RPMI7951 (cell line): ENCODE data around the gene IPO5. TPM values are rescaled to one million over a fixed set of nuclear protein-coding genes. Genes with fewer than 3 reads are reported as not detected.
"Not testable (repeated sequence)": the region's sequence is repeated elsewhere in the genome, so short reads cannot be mapped to it uniquely, and the experiment has no call there.

Experiments
- DNase-seq: peaks from one replicate; pipeline ENCODE4 v3.0.0-alpha.2; 2012; ENCODE audit warnings: low read depth
- total RNA-seq: library from RNA; depleted of rRNA; stranded (reverse); fragments of >200 nt; shearing (Covaris generic); gene quantifications from 2 replicates; pipeline ENCODE4 v1.2.3, GENCODE V29; 2014

IPO5 gene
- total RNA-seq, 1 experiment from 2014 or later = 93.8 TPM

GRCh38 chr13:98014766-98015165 lies 61.3 kb downstream of the IPO5 start:
- peak; percentile 56 for DNase-seq

GRCh38 chr13:98018293-98018692 lies 64.8 kb downstream of the IPO5 start:
- DNase-seq = no peak

- no peak for DNase-seq
Measured at GRCh38 chr13:98019186-98019585, 65.7 kb downstream of the IPO5 start.

GRCh38 chr13:98020271-98020670 lies 66.8 kb downstream of the IPO5 start:
- no peak for DNase-seq

DNA sequence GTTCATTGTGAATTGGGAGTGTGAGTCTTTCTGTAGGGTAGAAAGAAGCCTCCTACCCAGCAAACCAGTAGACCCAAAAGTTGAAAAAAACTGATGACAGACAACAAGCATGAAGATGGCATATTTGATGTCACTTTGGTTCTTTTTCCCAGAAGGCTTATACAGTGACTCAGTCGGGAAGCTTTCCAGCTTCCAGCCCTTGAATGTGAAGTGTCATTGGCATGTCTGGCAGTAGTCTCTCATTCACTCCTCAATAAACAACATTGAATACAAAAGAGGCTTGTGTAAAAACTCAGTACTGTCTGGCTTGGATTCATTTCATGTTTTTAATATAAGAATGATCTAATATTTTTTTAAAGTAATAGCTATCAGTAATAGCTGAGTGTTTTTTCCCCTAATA lies 68.7 kb downstream of the IPO5 start:
- peak; percentile 80 for DNase-seq

DNA sequence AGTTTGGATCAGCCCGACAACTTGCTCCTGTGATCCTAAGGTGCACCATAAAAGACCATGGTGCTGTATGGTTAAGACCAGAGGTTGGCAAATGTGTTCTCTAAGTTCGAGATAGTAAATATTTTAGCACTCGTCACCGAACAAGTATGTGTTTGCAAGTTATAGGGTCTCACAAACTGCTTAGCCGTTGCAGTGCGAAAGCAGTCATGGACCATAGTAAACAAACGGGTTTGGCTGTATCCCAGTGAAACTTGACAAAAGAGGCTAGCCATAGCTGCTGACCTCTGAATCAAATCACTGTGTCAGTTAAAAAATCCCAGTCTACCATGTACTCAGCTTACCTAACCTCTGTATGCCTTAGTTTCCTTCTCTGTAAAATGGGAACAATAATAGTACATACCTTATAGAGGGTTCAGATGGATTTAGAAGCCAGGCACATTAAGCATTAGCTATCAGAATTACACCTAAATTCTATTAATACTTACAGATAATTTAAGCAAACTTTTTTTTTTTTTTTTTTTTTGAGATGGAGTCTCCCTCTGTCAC lies 72.1 kb downstream of the IPO5 start:
- no peak for DNase-seq

- DNase-seq = no peak
Measured at GRCh38 chr13:98026457-98026857, 73.0 kb downstream of the IPO5 start.

- no peak for DNase-seq
Measured at GRCh38 chr13:98032168-98032567, 78.7 kb downstream of the IPO5 start.

DNA sequence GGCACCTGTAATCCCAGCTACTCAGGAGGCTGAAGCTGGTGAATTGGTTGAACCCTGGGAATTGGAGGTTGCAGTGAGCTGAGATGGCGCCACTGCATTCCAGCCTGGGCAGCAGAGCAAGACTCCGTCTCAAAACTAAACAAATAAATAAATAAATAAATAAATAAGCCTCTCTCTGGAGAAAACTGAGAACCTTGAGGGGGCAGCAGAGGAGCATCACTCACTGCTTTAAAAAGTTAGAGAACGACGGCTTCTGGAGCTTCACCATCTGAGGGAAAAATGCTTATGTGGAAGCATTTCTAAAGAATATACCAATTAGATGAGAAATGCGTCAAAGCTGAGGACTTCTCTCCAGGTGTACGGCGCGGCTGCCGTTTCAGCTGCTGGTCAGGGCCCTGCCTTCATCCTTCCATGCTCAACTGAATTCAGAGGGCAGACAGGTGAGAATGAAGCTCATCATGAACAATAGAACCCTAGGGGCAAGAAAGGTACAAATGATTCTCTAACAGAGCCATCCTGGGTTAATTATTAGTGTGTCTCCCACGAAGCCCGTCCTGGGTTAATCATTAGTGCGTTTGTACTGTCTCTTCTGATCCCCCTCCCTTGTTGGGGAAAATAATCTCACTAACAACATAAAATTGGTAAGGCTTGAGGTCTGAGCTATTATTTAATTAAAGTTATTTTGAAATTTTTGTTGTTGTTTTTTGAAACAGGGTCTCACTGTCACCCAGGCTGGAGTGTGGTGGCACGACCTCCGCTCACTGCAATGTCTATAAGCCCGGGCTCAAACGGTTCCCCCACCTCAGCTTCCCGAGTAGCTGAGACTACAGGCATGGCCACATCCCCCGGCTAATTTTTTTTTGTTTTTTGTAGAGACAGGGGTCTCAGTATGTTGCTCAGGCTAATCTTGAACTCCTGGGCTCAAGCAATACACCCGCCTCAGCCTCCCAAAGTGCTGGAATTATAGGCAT lies 80.1 kb downstream of the IPO5 start:
- DNase-seq = peak; percentile 51

DNA sequence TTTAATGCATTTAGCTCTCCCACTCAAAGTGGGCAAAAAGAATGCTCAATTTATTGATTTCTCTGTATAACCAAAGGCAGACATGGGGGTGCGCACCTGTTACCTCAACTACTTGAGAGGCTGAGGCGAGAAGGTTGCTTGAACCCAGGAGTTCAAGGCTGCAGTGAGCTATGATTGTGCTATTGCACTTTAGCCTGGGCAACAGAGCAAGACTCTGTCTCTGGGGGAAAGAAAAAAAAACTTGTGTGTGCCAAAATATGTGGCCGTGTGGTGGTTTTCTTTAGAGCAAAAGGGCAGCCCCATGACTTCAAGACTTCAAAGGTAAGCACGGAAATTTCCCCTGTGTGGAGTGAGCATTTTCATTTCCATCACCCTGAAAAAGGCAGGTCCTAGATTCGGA lies 81.9 kb downstream of the IPO5 start:
- no peak for DNase-seq

- DNase-seq = not testable (repeated sequence)
Measured at GRCh38 chr13:98036564-98037302, 83.3 kb downstream of the IPO5 start.

DNA sequence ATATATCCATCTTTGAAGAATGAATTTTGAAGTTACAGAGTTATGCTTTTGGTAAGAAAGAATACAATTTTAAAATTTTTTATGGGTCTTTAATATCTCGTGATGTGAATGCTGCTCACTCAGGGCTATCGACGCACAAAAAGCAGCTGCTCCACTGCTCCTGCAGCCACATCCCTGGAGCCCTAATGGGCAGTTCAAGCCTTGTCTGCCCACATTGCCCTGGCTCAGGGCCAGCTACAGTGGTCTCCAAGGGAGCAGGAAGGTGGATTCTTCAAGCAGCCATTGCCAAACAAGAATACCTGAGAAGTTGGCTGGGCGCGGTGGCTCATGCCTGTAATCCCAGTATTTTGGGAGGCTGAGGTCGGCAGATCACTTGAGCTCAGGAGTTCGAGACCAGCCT lies 85.8 kb downstream of the IPO5 start:
- DNase-seq = no peak

GRCh38 chr13:98039964-98040363 lies 86.5 kb downstream of the IPO5 start:
- DNase-seq = no peak

DNA sequence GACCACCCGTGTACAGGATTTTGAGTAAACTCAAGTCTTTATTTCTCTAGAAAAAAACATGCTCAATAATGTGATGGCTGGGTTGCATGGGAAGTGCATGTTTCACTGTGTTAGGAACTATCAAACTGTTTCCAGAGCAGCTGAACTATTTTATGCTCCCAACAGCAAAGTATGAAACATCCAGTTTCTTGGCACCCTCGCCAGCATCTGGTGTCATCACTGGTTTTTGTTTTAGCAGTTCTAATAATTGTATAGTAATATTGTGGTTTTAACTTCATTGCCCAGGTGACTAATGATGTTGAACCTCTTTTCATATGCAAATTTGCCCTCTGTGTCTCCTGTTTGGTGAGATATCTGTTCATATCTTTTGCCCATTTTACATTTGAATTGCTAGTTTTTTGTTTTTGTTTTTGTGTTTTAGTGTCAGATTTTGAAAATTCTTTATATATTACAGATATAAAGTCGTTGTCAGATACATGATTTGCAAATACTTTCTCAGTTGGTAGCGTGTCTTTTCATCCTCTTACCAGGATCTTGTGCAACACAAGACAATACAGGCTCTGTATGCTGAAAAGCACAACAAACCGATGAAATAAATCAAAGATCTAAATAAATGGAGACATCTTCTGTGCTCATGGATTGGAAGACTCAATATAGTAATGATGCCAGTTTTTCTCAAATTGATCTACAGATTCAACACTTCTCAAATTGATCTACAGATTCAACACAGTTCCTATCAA lies 87.8 kb downstream of the IPO5 start:
- DNase-seq = no peak

DNA sequence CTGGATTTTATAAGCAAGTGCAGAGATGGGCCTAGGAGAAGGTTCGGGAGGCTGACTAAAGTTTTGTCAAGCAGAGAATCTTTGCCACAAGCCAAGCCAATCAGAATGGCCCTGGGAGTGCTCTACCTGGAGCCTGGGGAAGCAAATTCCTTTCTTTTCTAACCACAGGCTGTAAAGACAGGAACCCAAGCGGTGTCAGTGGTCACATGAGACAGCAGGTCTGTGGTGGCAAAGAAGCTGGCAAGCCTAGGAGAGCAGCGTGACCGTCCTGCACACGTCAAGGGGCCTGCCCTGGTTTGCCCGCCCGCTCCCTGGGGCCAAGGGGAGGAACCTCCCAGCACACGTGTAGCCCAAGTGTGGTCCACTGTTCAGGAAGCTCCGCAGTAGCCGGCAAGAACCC lies 90.8 kb downstream of the IPO5 start:
- no peak for DNase-seq

GRCh38 chr13:98047785-98048184 lies 94.3 kb downstream of the IPO5 start:
- not testable (repeated sequence) for DNase-seq

- no peak for DNase-seq
Measured at GRCh38 chr13:98048265-98048664, 94.8 kb downstream of the IPO5 start.

- peak; percentile 50 for DNase-seq
Measured at GRCh38 chr13:98050041-98050466, 96.6 kb downstream of the IPO5 start.

- no peak for DNase-seq
Measured at GRCh38 chr13:98052412-98052811, 98.9 kb downstream of the IPO5 start.

- peak; percentile 6 for DNase-seq
Measured at GRCh38 chr13:98054301-98054700, 100.8 kb downstream of the IPO5 start.

DNA sequence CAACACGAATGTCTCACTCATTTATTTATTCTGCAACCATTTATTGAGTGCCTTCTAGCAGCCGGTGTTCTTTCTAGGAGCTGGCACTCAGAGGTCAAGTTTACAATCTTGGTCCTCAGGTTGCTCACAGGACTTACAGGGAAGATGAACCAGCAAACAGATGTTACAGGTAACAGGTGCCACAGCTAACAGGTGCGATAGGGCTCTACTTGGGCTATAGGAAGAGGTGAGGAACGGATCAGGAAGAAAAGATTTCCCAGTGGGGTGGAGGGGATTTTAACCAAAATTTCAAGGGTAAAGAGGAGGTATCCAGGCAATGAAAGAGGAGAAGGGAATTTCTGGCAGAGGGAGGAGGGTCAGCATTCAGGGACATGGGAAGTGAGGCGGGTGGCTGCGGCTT lies 102.1 kb downstream of the IPO5 start:
- DNase-seq = no peak
